HepG2 (cell line): ENCODE measurements around the gene CLCN2. TPM values are rescaled to one million over a fixed set of nuclear protein-coding genes. Genes with fewer than 3 reads are reported as not detected.

Experiments
- AGO2 ChIP-seq: fragments of 200-400 bp; formaldehyde crosslinking; optimal IDR thresholded peaks from 2 replicates; pipeline ENCODE3; 2017; ENCODE audit warnings: mild to moderate bottlenecking, low read depth, low read length, moderate library complexity
- ARID4A ChIP-seq: sonication (generic); formaldehyde crosslinking; IDR thresholded peaks from 2 replicates; pipeline ENCODE4 v1.5.0; 2020; ENCODE audit warnings: mild to moderate bottlenecking, missing genetic modification reagents, borderline replicate concordance
- ARNTL ChIP-seq: sonication (generic); formaldehyde crosslinking; IDR thresholded peaks from 2 replicates; pipeline ENCODE4 v1.4.0; 2020; ENCODE audit warnings: mild to moderate bottlenecking, missing genetic modification reagents
- EHMT2 ChIP-seq: fragments of 200-600 bp; sonication (generic); IDR thresholded peaks from 2 replicates; pipeline ENCODE4 v1.7.0; 2017; ENCODE audit warnings: antibody characterized with exemption, low read depth, low read length, borderline replicate concordance
- EZH2 ChIP-seq: conservative IDR thresholded peaks from 2 replicates; pipeline ENCODE4 v1.6.1; 2012; ENCODE audit warnings: mild to moderate bottlenecking, low read depth, low read length, moderate library complexity
- IRF2 ChIP-seq: IDR thresholded peaks from 2 replicates; pipeline ENCODE4 v1.6.1; 2018; ENCODE audit warnings: missing genetic modification reagents, missing compliant biosample characterization
- NCOA5 ChIP-seq: sonication (generic); formaldehyde crosslinking; IDR thresholded peaks from 2 replicates; pipeline ENCODE4 v1.4.0; 2020; ENCODE audit warnings: missing genetic modification reagents
- NFRKB ChIP-seq: fragments of 450-650 bp; IDR thresholded peaks from 2 replicates; pipeline ENCODE4 v1.6.1; 2017
- PLRG1 ChIP-seq: fragments of 450-650 bp; conservative IDR thresholded peaks from 2 replicates; pipeline ENCODE4 v1.6.1; 2016
- TEAD2 ChIP-seq: sonication (generic); formaldehyde crosslinking; IDR thresholded peaks from 2 replicates; pipeline ENCODE4 v1.9.0; 2021; ENCODE audit warnings: missing genetic modification reagents
- U2AF1 ChIP-seq: fragments of 200-400 bp; formaldehyde crosslinking; optimal IDR thresholded peaks from 2 replicates; pipeline ENCODE3; 2017; ENCODE audit warnings: mild to moderate bottlenecking, low read depth, low read length
- ZFP91 ChIP-seq: sonication (generic); formaldehyde crosslinking; IDR thresholded peaks from 2 replicates; pipeline ENCODE4 v1.9.0; 2022; ENCODE audit warnings: missing genetic modification reagents, mild to moderate bottlenecking, borderline replicate concordance
- ZNF230 ChIP-seq: sonication (generic); formaldehyde crosslinking; IDR thresholded peaks from 2 replicates; pipeline ENCODE4 v1.4.0; 2020; ENCODE audit warnings: mild to moderate bottlenecking, missing genetic modification reagents
- ZNF326 ChIP-seq: sonication (generic); formaldehyde crosslinking; IDR thresholded peaks from 2 replicates; pipeline ENCODE4 v1.4.0; 2020; ENCODE audit warnings: missing genetic modification reagents, borderline replicate concordance
- ZNF460 ChIP-seq: sonication (generic); formaldehyde crosslinking; IDR thresholded peaks from 2 replicates; pipeline ENCODE4 v1.5.1; 2020; ENCODE audit warnings: missing genetic modification reagents, mild to moderate bottlenecking, borderline replicate concordance
- ZNF570 ChIP-seq: sonication (generic); formaldehyde crosslinking; IDR thresholded peaks from 2 replicates; pipeline ENCODE4 v1.4.0; 2020; ENCODE audit warnings: mild to moderate bottlenecking, missing genetic modification reagents, borderline replicate concordance
- ZNF746 ChIP-seq: sonication (generic); formaldehyde crosslinking; IDR thresholded peaks from 2 replicates; pipeline ENCODE4 v1.8.0; 2022; ENCODE audit warnings: mild to moderate bottlenecking, missing genetic modification reagents
- polyA plus RNA-seq, 8 experiments: library from polyadenylated mRNA; depleted of rRNA in 3 of 8; stranded (reverse) in 7 of 8; unstranded in 1 of 8; fragments of >200 nt; fragmentation: Illumina TruSeq in 4 of 8; extraction: Trizol in 4 of 8; gene quantifications; 2 replicates each; pipeline versions ENCODE4 v1.2.1 to v1.2.3, GENCODE V29; 2011 to 2016; ENCODE audit warnings: low read depth in 4 of 8, missing spikeins in 1 of 8, mixed read lengths in 1 of 8; ENCODE audit not compliant: insufficient read depth in 1 of 8
- total RNA-seq, 5 experiments: library from RNA; depleted of rRNA; stranded (reverse); fragments of >200 nt; fragmentation: Illumina TruSeq; extraction: Trizol; gene quantifications; 2 replicates each; pipeline ENCODE4 v1.2.3, GENCODE V29; 2016; ENCODE audit warnings: low read depth in 1 of 5
- TF ChIP-seq, protein P1 (sequence below): sonication (generic); formaldehyde crosslinking; IDR thresholded peaks from 2 replicates; pipeline ENCODE4 v1.4.0; 2020; ENCODE audit warnings: mild to moderate bottlenecking, missing genetic modification reagents
- TF ChIP-seq, protein P2 (sequence below): sonication (generic); formaldehyde crosslinking; IDR thresholded peaks from 2 replicates; pipeline ENCODE4 v1.9.0; 2021; ENCODE audit warnings: missing genetic modification reagents, mild to moderate bottlenecking, borderline replicate concordance

The CLCN2 gene
- total and polyA plus RNA-seq, 2 of the 13 experiments (the other 11 are each of a cell fraction or from before 2014, with no cell fraction given) = 11.4 to 13.5 TPM

- TF ChIP-seq ARID4A (CRISPR knock-in tag) = peak; percentile 88; the same call in 1 of the 2 replicates
- TF ChIP-seq U2AF1 = no peak
- TF ChIP-seq PLRG1 = no peak
- TF ChIP-seq ZNF326 (CRISPR knock-in tag) = no peak
- TF ChIP-seq, protein P1, sequence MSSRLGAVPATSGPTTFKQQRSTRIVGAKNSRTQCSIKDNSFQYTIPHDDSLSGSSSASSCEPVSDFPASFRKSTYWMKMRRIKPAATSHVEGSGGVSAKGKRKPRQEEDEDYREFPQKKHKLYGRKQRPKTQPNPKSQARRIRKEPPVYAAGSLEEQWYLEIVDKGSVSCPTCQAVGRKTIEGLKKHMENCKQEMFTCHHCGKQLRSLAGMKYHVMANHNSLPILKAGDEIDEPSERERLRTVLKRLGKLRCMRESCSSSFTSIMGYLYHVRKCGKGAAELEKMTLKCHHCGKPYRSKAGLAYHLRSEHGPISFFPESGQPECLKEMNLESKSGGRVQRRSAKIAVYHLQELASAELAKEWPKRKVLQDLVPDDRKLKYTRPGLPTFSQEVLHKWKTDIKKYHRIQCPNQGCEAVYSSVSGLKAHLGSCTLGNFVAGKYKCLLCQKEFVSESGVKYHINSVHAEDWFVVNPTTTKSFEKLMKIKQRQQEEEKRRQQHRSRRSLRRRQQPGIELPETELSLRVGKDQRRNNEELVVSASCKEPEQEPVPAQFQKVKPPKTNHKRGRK (CRISPR knock-in tag) = no peak
- peak; percentile 42 for TF ChIP-seq AGO2
- no peak for TF ChIP-seq NFRKB
- TF ChIP-seq TEAD2 = no peak
- TF ChIP-seq ZNF230 = no peak
- TF ChIP-seq ZFP91 (CRISPR knock-in tag) = peak; percentile 78
- TF ChIP-seq, protein P2, sequence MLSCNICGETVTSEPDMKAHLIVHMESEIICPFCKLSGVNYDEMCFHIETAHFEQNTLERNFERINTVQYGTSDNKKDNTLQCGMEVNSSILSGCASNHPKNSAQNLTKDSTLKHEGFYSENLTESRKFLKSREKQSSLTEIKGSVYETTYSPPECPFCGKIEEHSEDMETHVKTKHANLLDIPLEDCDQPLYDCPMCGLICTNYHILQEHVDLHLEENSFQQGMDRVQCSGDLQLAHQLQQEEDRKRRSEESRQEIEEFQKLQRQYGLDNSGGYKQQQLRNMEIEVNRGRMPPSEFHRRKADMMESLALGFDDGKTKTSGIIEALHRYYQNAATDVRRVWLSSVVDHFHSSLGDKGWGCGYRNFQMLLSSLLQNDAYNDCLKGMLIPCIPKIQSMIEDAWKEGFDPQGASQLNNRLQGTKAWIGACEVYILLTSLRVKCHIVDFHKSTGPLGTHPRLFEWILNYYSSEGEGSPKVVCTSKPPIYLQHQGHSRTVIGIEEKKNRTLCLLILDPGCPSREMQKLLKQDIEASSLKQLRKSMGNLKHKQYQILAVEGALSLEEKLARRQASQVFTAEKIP = no peak
- TF ChIP-seq ARNTL (CRISPR knock-in tag) = no peak; the same call in 1 of the 2 replicates
- no peak for TF ChIP-seq NCOA5 (CRISPR knock-in tag)
- 0 out of 2 replicates have a peak, but pooled peaks have one; percentile 29 for TF ChIP-seq ZNF746
- TF ChIP-seq IRF2 (CRISPR knock-in tag) = peak; percentile 74; the same call in 1 of the 2 replicates
- TF ChIP-seq EZH2 = no peak
- peak; percentile 36; the same call in 1 of the 2 replicates for TF ChIP-seq ZNF460 (CRISPR knock-in tag)
- TF ChIP-seq EHMT2 = no peak
- no peak for TF ChIP-seq ZNF570
Observed at GRCh38 chr3:184298759-184299487, 62.5 kb downstream of the CLCN2 start, which contains the start of gene PSMD2 (continued).
